HUES64 (cell line): ENCODE data around the gene PPARA.

ENCODE experiments used
- H3K27ac ChIP-seq: 2 replicates; pipeline ENCODE4 v1.7.0; 2013; ENCODE audit warnings: low read depth, low read length, inconsistent platforms
- H3K27me3 ChIP-seq: 2 replicates; pipeline ENCODE4 v1.6.1; 2013; ENCODE audit warnings: mild to moderate bottlenecking, low read length; ENCODE audit not compliant: insufficient read depth
- H3K36me3 ChIP-seq: 2 replicates; pipeline ENCODE4 v1.6.1; 2013; ENCODE audit warnings: mild to moderate bottlenecking, low read length; ENCODE audit not compliant: insufficient read depth
- H3K4me1 ChIP-seq: 2 replicates; pipeline ENCODE4 v1.6.1; 2013; ENCODE audit warnings: mild to moderate bottlenecking, low read length, moderate library complexity; ENCODE audit not compliant: insufficient read depth
- H3K4me3 ChIP-seq: 2 replicates; pipeline ENCODE4 v1.5.1; 2013; ENCODE audit warnings: mild to moderate bottlenecking, low read length, moderate library complexity
- H3K9ac ChIP-seq: 2 replicates; pipeline ENCODE4 v1.6.1; 2013; ENCODE audit warnings: mild to moderate bottlenecking, low read depth, low read length
- H3K9me3 ChIP-seq: 2 replicates; pipeline ENCODE4 v1.6.1; 2013; ENCODE audit warnings: low read depth, low read length; ENCODE audit not compliant: insufficient read depth
- WGBS: fragments of 150-250, 120-280 bp; methylation state at CpG from one replicate; pipeline ENCODE4 v1.1.7; 2013; ENCODE audit warnings: missing lambda C conversion rate; 5-methylcytosine and 5-hydroxymethylcytosine counted together

Gene PPARA

GRCh38 chr22:46107753-46108563 lies 42.4 kb upstream of the PPARA start:
- no peak overlapping the region for H3K9ac ChIP-seq
- H3K4me1 ChIP-seq, result no peaks in the 10 kb centered on the region
- no peak overlapping the region for H3K27ac ChIP-seq

GRCh38 chr22:46108564-46109473 lies 41.5 kb upstream of the PPARA start:
- Histone ChIP-seq H3K27me3 (no peaks in the 10 kb centered on the region), H3K4me3 (no peak overlapping the region), H3K9ac (no peak overlapping the region), H3K27ac (no peak overlapping the region), H3K4me1 (no peaks in the 10 kb centered on the region), H3K36me3 (no peaks in the 10 kb centered on the region), H3K9me3 (no peaks in the 10 kb centered on the region)
- WGBS, result 84% methylated on average over 20 of the region's 20 CpGs

More at GRCh38 chr22:46107753-46108563, 42.4 kb upstream of the PPARA start:
- no peaks in the 10 kb centered on the region for H3K27me3 ChIP-seq
- no peaks in the 10 kb centered on the region for H3K9me3 ChIP-seq
- H3K4me3 ChIP-seq, result no peak overlapping the region
- no peaks in the 10 kb centered on the region for H3K36me3 ChIP-seq
- WGBS, result 90% methylated on average over 22 of the region's 22 CpGs

DNA sequence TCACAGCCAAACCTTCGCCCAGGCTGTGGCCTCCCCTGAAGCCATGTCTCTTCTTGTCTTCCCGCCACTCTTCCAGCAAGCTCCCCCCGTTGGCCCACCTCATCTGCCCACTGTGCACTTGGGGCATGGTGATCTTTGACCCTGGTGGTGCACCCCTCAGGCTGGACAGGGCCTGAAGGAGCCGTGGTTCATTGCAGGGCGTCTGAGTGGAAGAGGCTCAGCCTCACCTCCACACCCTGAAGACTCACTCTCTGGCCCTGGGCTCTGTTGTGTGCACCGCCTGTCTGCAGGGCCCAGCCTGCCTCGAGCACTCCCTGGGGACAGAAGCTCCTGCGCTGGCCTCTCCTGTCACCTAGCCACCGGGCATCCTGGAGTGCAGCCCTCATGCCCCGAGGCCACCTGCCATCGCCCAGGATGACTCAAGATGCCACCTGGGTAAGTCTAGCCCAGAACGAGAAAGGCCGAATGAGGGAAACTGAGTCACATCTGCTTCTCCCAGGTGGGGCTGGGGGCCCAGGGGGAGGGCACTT lies 40.8 kb upstream of the PPARA start:
- Histone ChIP-seq H3K9me3 (no peaks in the 10 kb centered on the region), H3K36me3 (no peaks in the 10 kb centered on the region), H3K27ac (no peak overlapping the region), H3K27me3 (no peaks in the 10 kb centered on the region), H3K4me3 (no peak overlapping the region), H3K9ac (no peak overlapping the region), H3K4me1 (no peaks in the 10 kb centered on the region)
- WGBS, result 91% methylated on average over 13 of the region's 13 CpGs

- H3K27ac ChIP-seq, result no peak overlapping the region
- H3K9me3 ChIP-seq, result no peaks in the 10 kb centered on the region
- no peaks in the 10 kb centered on the region for H3K4me1 ChIP-seq
- WGBS, result 66% methylated on average over 9 of the region's 9 CpGs
- H3K36me3 ChIP-seq, result no peaks in the 10 kb centered on the region
- H3K4me3 ChIP-seq, result no peak overlapping the region
- H3K9ac ChIP-seq, result no peak overlapping the region
- no peaks in the 10 kb centered on the region for H3K27me3 ChIP-seq
These were observed 40.1 kb upstream of the PPARA start for GRCh38 chr22:46110215-46110614.

DNA sequence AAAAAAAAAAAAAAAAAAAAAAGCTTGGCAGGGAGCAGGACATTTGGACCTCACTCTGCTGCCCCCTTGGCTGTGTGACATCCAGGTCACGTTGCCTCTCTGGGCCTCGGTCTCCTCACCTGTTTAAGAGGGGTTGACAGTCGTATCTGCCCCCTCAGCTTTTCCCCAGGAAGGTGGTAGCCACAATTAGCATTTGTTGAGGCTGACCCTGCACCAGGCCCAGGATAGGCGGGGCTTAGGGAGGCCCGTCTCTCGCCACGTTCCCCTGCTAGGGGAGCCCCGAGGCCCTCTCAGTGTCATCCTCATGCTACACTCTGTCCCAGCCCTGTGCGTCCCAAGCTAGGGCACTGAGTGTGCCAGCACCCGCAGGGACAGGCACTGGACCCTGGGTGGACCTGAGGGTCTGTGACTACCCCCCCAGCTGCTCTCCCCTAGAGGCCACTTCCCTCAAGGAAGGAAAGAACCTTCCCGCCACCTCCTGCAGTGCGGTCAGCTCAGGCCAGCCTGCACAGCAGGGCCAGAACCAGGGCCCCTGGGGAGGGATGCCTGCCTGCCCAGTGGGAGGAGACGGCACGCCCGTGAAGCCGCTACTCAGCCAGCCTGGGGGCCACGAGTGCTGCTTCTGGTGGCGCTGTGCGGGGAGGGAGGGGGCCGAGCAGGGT lies 38.5 kb upstream of the PPARA start:
- H3K4me3 ChIP-seq, result no peak overlapping the region
- H3K9me3 ChIP-seq, result no peaks in the 10 kb centered on the region
- no peaks in the 10 kb centered on the region for H3K4me1 ChIP-seq
- 52% methylated on average over 20 of the region's 20 CpGs for WGBS
- H3K36me3 ChIP-seq, result no peaks in the 10 kb centered on the region
- H3K9ac ChIP-seq, result no peak overlapping the region
- no peaks in the 10 kb centered on the region for H3K27me3 ChIP-seq
- no peak overlapping the region for H3K27ac ChIP-seq

DNA sequence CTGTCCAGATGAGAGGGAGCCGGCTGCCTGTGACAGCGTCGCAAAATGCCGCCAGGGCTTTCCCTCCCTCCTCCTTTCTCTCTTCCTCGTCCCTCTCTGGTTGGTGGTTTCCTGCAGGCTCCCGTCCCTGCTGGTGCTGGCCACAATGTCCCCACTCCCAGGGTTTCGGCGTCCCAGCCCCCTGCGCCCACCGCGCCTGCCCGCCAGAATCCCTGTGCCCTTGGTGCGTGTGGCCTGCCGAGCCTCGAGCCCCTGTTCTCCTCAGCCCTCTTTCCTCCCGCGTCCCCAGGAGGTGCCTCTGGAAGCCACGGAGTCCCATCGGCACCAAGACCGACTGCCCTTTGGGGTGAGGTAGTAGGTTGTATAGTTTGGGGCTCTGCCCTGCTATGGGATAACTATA lies 37.9 kb upstream of the PPARA start:
- Histone ChIP-seq H3K27ac (no peak overlapping the region), H3K36me3 (no peaks in the 10 kb centered on the region)
- 74% methylated on average over 20 of the region's 20 CpGs for WGBS

DNA sequence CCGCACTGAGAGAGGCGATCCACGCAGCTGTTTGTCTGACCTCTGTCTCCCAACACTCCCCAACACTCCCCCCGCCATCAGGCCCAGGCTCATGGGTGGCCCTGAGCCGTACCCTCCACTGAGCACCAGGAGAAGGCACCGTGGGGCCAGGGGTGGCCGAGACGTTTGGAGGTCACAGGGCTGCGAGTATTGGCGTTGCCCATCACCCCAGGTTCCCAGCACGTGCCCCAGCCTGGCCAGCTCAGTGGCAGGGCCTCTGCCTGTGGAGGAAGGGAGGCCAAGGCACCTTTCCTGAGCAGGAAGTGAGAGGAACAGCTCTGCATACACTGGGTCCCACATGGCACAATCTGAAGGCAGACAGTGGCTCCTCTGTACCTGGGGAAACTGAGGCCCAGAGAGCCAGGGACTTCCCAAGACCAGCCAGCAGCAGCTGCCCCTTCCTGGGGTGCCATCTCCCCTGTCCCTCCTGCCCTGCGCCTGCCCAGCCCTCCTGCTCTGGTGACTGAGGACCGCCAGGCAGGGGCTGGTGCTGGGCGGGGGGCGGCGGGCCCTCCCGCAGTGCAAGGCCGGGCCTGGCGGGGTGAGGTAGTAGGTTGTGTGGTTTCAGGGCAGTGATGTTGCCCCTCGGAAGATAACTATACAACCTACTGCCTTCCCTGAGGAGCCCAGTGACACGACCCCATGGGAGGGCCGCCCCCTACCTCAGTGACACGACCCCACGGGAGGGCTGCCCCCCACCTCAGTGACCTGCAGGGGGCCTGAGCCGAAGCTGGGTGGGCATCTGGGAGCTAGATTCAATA lies 37.0 kb upstream of the PPARA start:
- Histone ChIP-seq H3K27me3 (no peaks in the 10 kb centered on the region), H3K4me1 (no peaks in the 10 kb centered on the region), H3K36me3 (no peaks in the 10 kb centered on the region), H3K9me3 (no peaks in the 10 kb centered on the region), H3K4me3 (no peak overlapping the region), H3K9ac (no peak overlapping the region), H3K27ac (no peak overlapping the region)
- WGBS, result 90% methylated on average over 22 of the region's 25 CpGs

More for the DNA sequence above, 37.9 kb upstream of the PPARA start:
- no peak overlapping the region for H3K4me3 ChIP-seq
- no peak overlapping the region for H3K9ac ChIP-seq
- H3K9me3 ChIP-seq, result no peaks in the 10 kb centered on the region
- H3K27me3 ChIP-seq, result no peaks in the 10 kb centered on the region
- H3K4me1 ChIP-seq, result no peaks in the 10 kb centered on the region

DNA sequence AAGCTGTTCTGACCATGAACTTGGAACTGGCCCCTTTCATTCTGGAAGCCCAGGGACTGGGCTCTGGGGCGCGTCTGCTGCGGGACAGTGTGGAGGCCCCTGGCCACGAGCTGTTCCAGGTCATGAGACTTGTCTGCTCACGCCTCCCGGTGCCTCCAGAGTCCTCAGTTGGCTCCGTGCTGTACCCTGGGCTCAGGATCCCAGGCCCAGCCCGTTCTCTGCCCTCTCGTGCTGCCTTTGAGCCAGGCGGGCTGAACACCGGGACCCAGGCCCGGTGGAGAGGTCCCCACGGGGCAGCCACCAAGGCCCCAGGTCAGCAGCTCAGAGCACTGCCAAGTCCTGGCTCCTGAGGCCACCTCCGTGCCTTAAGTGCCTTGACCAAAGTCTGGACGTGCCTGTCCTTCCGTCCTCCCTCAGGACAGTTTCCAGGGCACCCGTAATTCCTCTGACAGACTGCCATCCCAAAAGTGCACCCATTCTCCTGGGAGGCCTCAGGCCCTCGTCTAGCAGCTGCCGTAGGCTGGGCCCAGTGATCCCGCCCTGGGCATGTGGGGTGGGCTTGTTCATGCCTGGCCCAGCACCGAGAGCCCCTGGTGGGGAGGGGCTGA lies 36.3 kb upstream of the PPARA start:
- Histone ChIP-seq H3K9me3 (no peaks in the 10 kb centered on the region), H3K36me3 (no peaks in the 10 kb centered on the region), H3K4me1 (no peaks in the 10 kb centered on the region), H3K9ac (no peak overlapping the region), H3K27me3 (no peaks in the 10 kb centered on the region), H3K4me3 (no peak overlapping the region), H3K27ac (no peak overlapping the region)
- WGBS, result 91% methylated on average over 21 of the region's 21 CpGs

GRCh38 chr22:46114518-46115387 lies 35.6 kb upstream of the PPARA start:
- Histone ChIP-seq H3K27ac (no peak overlapping the region), H3K36me3 (no peaks in the 10 kb centered on the region), H3K9ac (no peak overlapping the region; the same call in 1 of the 2 replicates), H3K27me3 (no peaks in the 10 kb centered on the region), H3K4me3 (no peak overlapping the region), H3K4me1 (no peaks in the 10 kb centered on the region), H3K9me3 (no peaks in the 10 kb centered on the region)
- 78% methylated on average over 15 of the region's 15 CpGs for WGBS
